SK-N-SH (cell line): ENCODE results near the gene UMODL1. TPM values are rescaled to one million over a fixed set of nuclear protein-coding genes. Genes with fewer than 3 reads are reported as not detected.

Experiments used
- CTCF ChIA-PET: fragments of 300-600, 350-600 bp; formaldehyde crosslinking; extraction: SDS; loops from one replicate; lab custom pipeline; 2021; lab: Yijun Ruan, JAX
- POLR2A ChIA-PET: fragments of 350-600 bp; sonication (Branson Sonifier 250); formaldehyde crosslinking; extraction: SDS; loops from one replicate; lab custom pipeline; 2020; ENCODE audit warnings: antibody characterized with exemption, inconsistent platforms; lab: Yijun Ruan, JAX
- DNase-seq: peaks from one replicate; pipeline ENCODE4 v3.0.0; 2012
- H2AFZ ChIP-seq: fragments of 200-600 bp; sonication (generic); 2 replicates; pipeline ENCODE4 v1.8.1; 2016; ENCODE audit warnings: antibody characterized with exemption, mild to moderate bottlenecking, low read depth
- H3F3A ChIP-seq: fragments of 200-600 bp; sonication (generic); replicated peaks from 2 replicates; pipeline ENCODE3; 2016; ENCODE audit warnings: antibody characterized with exemption, mild to moderate bottlenecking; ENCODE audit not compliant: insufficient read depth
- H3K27ac ChIP-seq, 2 experiments: fragments of 200-500 bp in 1 of 2; fragments of 200-600 bp in 1 of 2; sonication (Bioruptor generic) in 1 of 2; sonication (generic), shearing (Covaris generic) in 1 of 2; 2 replicates each; pipeline versions ENCODE4 v1.5.1 to v1.6.1; 2014 to 2016; ENCODE audit warnings: low read depth in 2 of 2, inconsistent platforms in 1 of 2, low read length in 1 of 2, mild to moderate bottlenecking in 1 of 2, mixed read lengths in 1 of 2
- H3K27me3 ChIP-seq: fragments of 200-600 bp; sonication (generic), shearing (Covaris generic); 2 replicates; pipeline ENCODE4 v1.6.1; 2016; ENCODE audit warnings: mixed run types; ENCODE audit not compliant: insufficient read depth
- H3K36me3 ChIP-seq, 2 experiments: fragments of 200-500 bp in 1 of 2; fragments of 200-600 bp in 1 of 2; sonication (Bioruptor generic) in 1 of 2; sonication (generic) in 1 of 2; replicated peaks in 1 of 2; 2 replicates each; pipeline versions ENCODE3 to v1.5.1; 2014 to 2016; ENCODE audit warnings: low read length in 1 of 2, mild to moderate bottlenecking in 1 of 2; ENCODE audit not compliant: insufficient read depth in 2 of 2, control insufficient read depth in 1 of 2
- H3K4me1 ChIP-seq, 2 experiments: fragments of 200-500 bp in 1 of 2; fragments of 200-600 bp in 1 of 2; sonication (Bioruptor generic) in 1 of 2; sonication (generic), shearing (Covaris generic) in 1 of 2; 2 replicates each; pipeline versions ENCODE4 v1.5.1 to v1.6.1; 2014 to 2016; ENCODE audit warnings: low read depth in 1 of 2, low read length in 1 of 2, mixed run types in 1 of 2; ENCODE audit not compliant: insufficient read depth in 2 of 2, control insufficient read depth in 1 of 2
- H3K4me2 ChIP-seq: fragments of 200-600 bp; sonication (generic), shearing (Covaris generic); 2 replicates; pipeline ENCODE4 v1.6.1; 2017; ENCODE audit warnings: mixed run types
- H3K4me3 ChIP-seq, 2 experiments: fragments of 200-500 bp in 1 of 2; fragments of 200-600 bp in 1 of 2; sonication (Bioruptor generic) in 1 of 2; sonication (generic), shearing (Covaris generic) in 1 of 2; 2 replicates each; pipeline versions ENCODE4 v1.5.1 to v1.8.1; 2014 to 2016; ENCODE audit warnings: low read depth in 2 of 2, inconsistent platforms in 1 of 2, low read length in 1 of 2, mild to moderate bottlenecking in 1 of 2, mixed read lengths in 1 of 2, moderate library complexity in 1 of 2
- H3K79me2 ChIP-seq: fragments of 200-600 bp; sonication (generic); 2 replicates; pipeline ENCODE4 v1.8.1; 2017; ENCODE audit warnings: mild to moderate bottlenecking; ENCODE audit not compliant: insufficient read depth
- H3K9ac ChIP-seq: fragments of 200-600 bp; sonication (generic); 2 replicates; pipeline ENCODE4 v1.6.1; 2017; ENCODE audit warnings: mixed run types
- H3K9me2 ChIP-seq: fragments of 200-600 bp; sonication (generic); 2 replicates; pipeline ENCODE4 v1.6.1; 2017; ENCODE audit warnings: mixed run types
- H3K9me3 ChIP-seq: fragments of 200-600 bp; sonication (generic); 2 replicates; pipeline ENCODE4 v1.6.1; 2017; ENCODE audit warnings: mixed run types, mild to moderate bottlenecking, moderate library complexity
- H4K20me1 ChIP-seq: fragments of 200-600 bp; sonication (generic); 2 replicates; pipeline ENCODE4 v1.6.1; 2017; ENCODE audit warnings: mild to moderate bottlenecking, mixed run types; ENCODE audit not compliant: insufficient read depth
- CHD2 ChIP-seq: fragments of 150-350 bp; IDR thresholded peaks from 2 replicates; pipeline ENCODE4 v1.6.1; 2018; ENCODE audit warnings: low read length; ENCODE audit not compliant: partially characterized antibody
- CTCF ChIP-seq: fragments of 200-600 bp; sonication (generic); IDR thresholded peaks from 2 replicates; pipeline ENCODE4 v1.6.1; 2017; ENCODE audit warnings: antibody characterized with exemption, mild to moderate bottlenecking, moderate library complexity
- EP300 ChIP-seq, 2 experiments: IDR thresholded peaks; 2 replicates each; pipeline versions ENCODE4 v1.4.0 to v1.6.1; 2012; ENCODE audit warnings: borderline replicate concordance in 1 of 2, low read depth in 1 of 2, low read length in 1 of 2
- EZH2phosphoT487 ChIP-seq: fragments of 200-600 bp; sonication (generic); IDR thresholded peaks from 2 replicates; pipeline ENCODE4 v1.6.1; 2017; ENCODE audit warnings: low read depth, mixed run types, mild to moderate bottlenecking, antibody characterized with exemption, moderate library complexity, borderline replicate concordance
- FOXJ3 ChIP-seq: sonication (generic); formaldehyde crosslinking; IDR thresholded peaks from 2 replicates; pipeline ENCODE4 v1.5.1; 2020; ENCODE audit warnings: mild to moderate bottlenecking, missing genetic modification reagents
- FOXM1 ChIP-seq: IDR thresholded peaks from 2 replicates; pipeline ENCODE4 v1.4.0; 2012; ENCODE audit warnings: low read depth, mild to moderate bottlenecking
- IRF3 ChIP-seq: fragments of 150-350 bp; IDR thresholded peaks from 2 replicates; pipeline ENCODE4 v1.6.1; 2016; ENCODE audit warnings: mild to moderate bottlenecking, low read depth, low read length
- JUND ChIP-seq: IDR thresholded peaks from 2 replicates; pipeline ENCODE4 v1.4.0; 2012
- MAX ChIP-seq: IDR thresholded peaks from 2 replicates; pipeline ENCODE4 v1.4.0; 2012; ENCODE audit warnings: low read depth
- MEF2A ChIP-seq: IDR thresholded peaks from 2 replicates; pipeline ENCODE4 v1.4.0; 2012; ENCODE audit warnings: low read depth, borderline replicate concordance
- MXI1 ChIP-seq: IDR thresholded peaks from 2 replicates; pipeline ENCODE4 v1.6.1; 2012; ENCODE audit warnings: mild to moderate bottlenecking, low read depth, low read length, improper control_type of control experiment
- NFIC ChIP-seq: IDR thresholded peaks from 2 replicates; pipeline ENCODE4 v1.4.0; 2012; ENCODE audit warnings: borderline replicate concordance
- PBX3 ChIP-seq: IDR thresholded peaks from 2 replicates; pipeline ENCODE4; 2012
- RCOR1 ChIP-seq: fragments of 150-350 bp; IDR thresholded peaks from 2 replicates; pipeline ENCODE4 v1.6.1; 2017; ENCODE audit warnings: antibody characterized with exemption, low read length
- TAF1 ChIP-seq: IDR thresholded peaks from 2 replicates; pipeline ENCODE4 v1.6.1; 2012; ENCODE audit warnings: low read depth, mild to moderate bottlenecking, low read length, moderate library complexity, borderline replicate concordance
- USF1 ChIP-seq: IDR thresholded peaks from 2 replicates; pipeline ENCODE4 v1.4.0; 2012; ENCODE audit warnings: low read depth, borderline replicate concordance
- USF2 ChIP-seq: fragments of 150-350 bp; IDR thresholded peaks from 2 replicates; pipeline ENCODE4 v1.6.1; 2017; ENCODE audit warnings: antibody characterized with exemption, low read length, low read depth, borderline replicate concordance
- WGBS: methylation state at CpG from one replicate; pipeline ENCODE4 v1.1.6; 2017; ENCODE audit warnings: low lambda C conversion rate; 5-methylcytosine and 5-hydroxymethylcytosine counted together
- polyA plus RNA-seq, 3 experiments: library from polyadenylated mRNA; depleted of rRNA; stranded (reverse); fragments of >200 nt; gene quantifications; 2 replicates each; pipeline ENCODE4 v1.2.3, GENCODE V29; 2012

UMODL1 gene
- polyA plus RNA-seq, 1 of the 3 experiments (the other 2 are of a cell fraction) = not detected

GRCh38 chr21:42091899-42092508, 20.9 kb downstream of the UMODL1 start:
- Histone ChIP-seq H4K20me1 (no peaks in the 10 kb centered on the region), H3K4me3 (no peak overlapping the region), H3K9me3 (no peaks in the 10 kb centered on the region), H3K4me2 (no peak overlapping the region), H3K27me3 (no peaks in the 10 kb centered on the region), H3K4me1 (no peaks in the 10 kb centered on the region), H3K27ac (no peak overlapping the region), H3K9ac (no peak overlapping the region), H3K36me3 (no peaks in the 10 kb centered on the region), H2AFZ (no peak overlapping the region), H3K79me2 (no peaks in the 10 kb centered on the region), H3F3A (no peaks in the 10 kb centered on the region), H3K9me2 (no peaks in the 10 kb centered on the region)
- ChIA-PET CTCF (interaction anchor here (1.3 to 2.5 kb wide), 3 partner anchors 15 to 275 kb away, joined by 5 to 9 read pairs (median 8); no protein-coding TSS in a partner anchor), POLR2A (no interaction called here)
- WGBS = 66% methylated on average over 11 of the region's 14 CpGs
- TF ChIP-seq MXI1 = no peak
- no peak for TF ChIP-seq EZH2phosphoT487
- TF ChIP-seq NFIC = no peak
- no peak for TF ChIP-seq MAX
- TF ChIP-seq CTCF = no peak
- TF ChIP-seq FOXJ3 (CRISPR knock-in tag) = no peak
- TF ChIP-seq RCOR1 = no peak
- no peak for TF ChIP-seq TAF1
- TF ChIP-seq PBX3 = no peak
- TF ChIP-seq CHD2 = no peak
- no peak for TF ChIP-seq USF2
- no peak for TF ChIP-seq JUND
- TF ChIP-seq MEF2A = no peak
- no peak for TF ChIP-seq EP300 (IDR thresholded peaks at IDR 0.05; ENCODE audit: borderline replicate concordance in 1 of 2, low read depth in 1 of 2, low read length in 1 of 2)
- TF ChIP-seq FOXM1 = no peak
- no peak for TF ChIP-seq USF1
- no peak for TF ChIP-seq IRF3
- DNase-seq = no peak
